SW480 (cell line): ENCODE results near the gene CEACAM19.
"Not testable (repeated sequence)": the region's sequence is repeated elsewhere in the genome, so short reads cannot be mapped to it uniquely, and the experiment has no call there.

ENCODE experiments used
- DNase-seq: peaks from one replicate; pipeline ENCODE4 v3.0.0-alpha.2; 2016; ENCODE audit warnings: low spot score

CEACAM19 gene, protein sequence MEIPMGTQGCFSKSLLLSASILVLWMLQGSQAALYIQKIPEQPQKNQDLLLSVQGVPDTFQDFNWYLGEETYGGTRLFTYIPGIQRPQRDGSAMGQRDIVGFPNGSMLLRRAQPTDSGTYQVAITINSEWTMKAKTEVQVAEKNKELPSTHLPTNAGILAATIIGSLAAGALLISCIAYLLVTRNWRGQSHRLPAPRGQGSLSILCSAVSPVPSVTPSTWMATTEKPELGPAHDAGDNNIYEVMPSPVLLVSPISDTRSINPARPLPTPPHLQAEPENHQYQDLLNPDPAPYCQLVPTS

DNA sequence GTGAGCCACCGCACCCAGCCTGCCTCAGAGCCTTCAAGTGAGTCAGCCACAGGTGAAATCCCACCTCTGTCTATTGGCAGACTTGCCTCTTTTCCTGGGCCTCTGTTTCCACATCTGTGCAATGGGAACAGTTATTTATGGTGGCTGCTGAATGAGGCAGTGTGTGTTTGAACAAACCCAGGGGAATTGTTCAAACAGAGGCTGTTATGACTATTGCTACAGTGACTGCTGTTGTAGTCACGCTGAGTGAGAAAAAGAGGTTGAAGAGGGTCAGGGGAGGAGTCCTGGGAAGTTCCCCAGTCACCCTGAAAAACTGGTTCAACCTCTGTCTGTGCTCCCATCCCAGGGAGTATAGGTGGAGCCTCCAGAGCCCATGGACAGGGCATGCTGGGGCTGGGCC lies at the start of gene CEACAM19:
Gene CEACAM19, plus strand, starts transcription at position 83 of the 400 bp plus-strand sequence. CDS start 450 bp downstream, outside the sequence.
- DNase-seq: no peak

DNA sequence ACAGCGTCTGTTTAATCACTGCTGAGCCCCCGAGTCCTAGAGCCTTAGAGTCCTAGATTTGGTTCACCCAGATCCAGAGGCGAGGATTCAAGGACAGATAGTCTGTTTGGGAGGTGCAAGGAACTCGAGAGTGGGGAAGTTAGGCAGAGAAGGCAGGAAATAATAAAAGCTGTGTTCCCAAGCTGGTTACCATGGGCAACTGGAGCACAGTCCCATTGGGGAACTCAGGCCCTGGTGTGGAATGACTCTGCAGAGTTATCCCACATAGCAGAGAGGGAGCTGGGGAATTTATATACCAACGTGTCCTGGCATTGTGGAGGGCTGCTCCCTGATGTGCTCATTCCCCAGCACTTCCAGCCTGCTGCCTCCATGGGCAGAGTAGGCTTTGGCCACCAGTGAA lies 48.2 kb upstream of the CEACAM19 start:
- DNase-seq: no peak

DNA sequence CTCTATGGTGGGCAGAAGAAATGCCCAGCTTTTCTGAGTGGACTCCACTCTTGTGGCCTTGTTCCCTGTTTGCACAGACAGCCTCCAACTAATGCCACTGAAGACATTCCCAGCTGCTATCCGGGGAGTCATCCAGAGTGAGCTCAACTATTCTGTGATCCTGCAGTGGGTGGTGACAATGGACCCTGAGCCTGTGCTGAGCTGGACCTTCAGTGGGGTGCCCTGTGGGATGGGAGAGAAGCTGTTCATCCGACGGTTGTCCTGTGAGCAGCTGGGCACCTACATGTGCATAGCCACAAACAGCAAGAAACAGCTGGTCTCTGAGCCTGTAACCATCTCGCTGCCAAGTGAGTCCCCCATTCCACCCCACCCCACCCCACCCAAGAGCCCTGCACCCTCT lies 47.7 kb upstream of the CEACAM19 start:
- DNase-seq: no peak

DNA sequence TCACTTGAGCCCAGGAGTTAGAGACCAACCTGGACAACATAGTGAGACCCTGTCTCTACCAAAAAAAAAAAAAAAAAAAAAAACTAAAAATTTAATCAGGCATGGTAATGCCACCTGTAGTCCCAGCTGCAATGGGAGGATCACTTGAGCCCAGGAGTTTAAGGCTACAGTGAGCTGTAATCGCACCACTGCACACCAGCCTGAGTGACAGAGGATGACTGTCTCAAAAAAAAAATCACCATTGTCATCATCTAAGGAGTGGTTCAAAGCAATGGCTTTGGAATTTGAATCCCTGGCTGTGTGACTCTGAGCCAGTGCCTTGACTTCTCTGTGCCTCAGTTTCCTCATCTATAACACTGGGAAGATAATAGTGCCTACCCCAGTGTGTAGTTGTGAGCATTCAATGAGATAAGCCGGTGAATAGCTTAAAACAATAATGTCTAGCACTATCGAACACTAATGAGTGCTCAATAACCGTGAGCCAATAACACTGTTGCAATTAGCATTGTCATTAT lies 46.4 kb upstream of the CEACAM19 start:
- DNase-seq: no peak

DNA sequence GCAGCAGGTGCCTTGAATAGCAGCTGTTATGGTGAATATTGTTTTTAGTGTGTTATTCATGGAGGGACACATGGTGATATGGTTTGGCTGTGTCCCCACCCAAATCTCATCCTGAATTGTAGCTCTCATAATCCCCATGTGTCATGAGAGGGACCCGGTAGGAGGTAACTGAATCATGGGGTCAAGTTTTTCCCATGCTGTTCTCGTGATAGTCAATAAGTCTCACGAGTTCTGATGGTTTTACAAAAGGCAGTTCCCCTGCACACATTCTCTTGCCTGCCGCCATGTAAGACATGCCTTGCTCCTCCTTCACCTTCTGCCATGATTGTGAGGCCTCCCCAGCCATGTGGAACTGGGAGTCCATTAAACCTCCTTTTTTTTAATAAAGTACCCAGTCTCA lies 45.6 kb upstream of the CEACAM19 start:
- DNase-seq: not testable (repeated sequence)

DNA sequence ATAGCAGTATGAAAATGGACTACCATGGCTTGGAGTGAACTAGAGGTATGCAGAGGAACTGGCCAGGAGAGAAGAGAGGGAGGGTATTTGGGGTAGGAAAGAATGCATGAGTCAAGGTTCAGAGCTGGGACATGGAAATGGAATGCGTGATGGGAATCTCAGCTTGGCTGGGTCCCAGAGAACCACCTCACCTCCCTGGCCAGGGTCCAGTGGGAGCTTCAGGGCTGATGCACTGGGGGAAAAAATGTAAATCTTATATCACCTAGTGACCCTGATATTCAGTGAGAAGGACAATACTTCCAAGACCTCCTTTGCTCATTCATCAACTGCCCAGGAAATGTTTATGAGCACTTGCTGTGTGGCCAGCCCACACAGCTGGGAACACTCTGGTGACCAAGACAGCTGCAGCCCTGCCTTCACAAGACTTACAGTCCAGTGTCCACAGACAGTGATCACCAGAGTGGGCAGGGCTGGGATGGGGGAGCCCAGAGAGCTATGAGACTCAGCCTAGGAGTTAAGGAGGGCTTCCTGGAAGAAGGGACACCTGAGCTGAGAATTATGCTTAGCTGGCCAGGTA lies 45.1 kb upstream of the CEACAM19 start:
- DNase-seq: peak; percentile 63

DNA sequence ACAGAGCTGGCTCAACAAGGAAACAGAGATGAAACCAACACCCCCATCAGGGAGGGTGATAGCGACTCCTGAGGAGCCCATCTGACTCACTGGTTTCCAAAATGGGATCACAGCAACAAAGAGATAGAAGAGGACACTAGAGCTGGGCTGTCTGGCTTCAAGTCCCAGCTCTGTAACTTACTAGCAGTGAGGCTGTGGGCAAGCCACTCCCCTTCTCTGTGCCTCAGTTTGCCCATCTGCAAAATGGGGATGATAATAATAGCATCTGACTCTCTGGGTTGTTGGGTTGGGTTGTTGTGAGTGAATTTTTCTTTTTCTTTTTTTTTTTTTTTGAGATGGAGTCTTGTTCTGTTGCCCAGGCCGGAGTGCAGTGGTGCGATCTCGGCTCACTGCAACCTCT lies 43.7 kb upstream of the CEACAM19 start:
- no peak for DNase-seq

DNA sequence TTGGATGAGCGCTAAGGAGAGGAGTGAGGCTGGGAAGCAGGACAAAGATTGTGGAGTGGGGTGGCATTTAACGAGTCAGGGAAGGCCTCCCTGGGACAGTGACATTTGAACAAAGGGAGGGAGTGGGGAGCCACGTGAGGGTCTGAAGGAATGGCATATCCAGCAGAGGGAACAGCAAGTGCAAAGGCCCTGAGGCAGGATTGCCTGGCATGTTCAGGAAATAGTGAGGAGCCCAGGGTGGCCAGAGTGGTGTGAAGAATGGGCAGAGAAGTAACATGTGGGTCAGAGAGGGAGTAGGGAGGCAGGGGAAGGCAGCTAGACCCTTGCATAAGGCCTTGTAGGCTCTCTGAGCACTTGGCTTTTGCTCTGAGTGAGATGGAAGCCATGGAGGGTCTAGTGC lies 42.5 kb upstream of the CEACAM19 start:
- DNase-seq: no peak

DNA sequence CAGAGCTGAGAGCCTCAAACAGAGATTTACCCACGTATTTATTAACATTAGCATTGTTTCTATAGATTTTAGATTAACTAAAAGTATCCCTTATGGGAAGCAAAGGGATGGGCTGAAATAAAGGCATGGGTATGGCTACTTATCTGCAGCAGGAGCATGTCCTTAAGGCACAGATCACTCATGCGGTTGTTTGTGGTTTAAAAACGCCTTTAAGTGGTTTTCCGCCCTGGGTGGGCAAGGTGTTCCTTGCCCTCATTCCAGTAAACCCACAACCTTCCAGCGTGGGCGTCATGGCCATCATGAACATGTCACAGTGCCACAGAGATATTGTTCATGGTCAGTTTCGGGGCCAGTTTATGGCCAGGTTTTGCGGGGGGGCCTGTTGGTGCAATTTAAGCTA lies 39.7 kb upstream of the CEACAM19 start:
- DNase-seq: peak; percentile 83

DNA sequence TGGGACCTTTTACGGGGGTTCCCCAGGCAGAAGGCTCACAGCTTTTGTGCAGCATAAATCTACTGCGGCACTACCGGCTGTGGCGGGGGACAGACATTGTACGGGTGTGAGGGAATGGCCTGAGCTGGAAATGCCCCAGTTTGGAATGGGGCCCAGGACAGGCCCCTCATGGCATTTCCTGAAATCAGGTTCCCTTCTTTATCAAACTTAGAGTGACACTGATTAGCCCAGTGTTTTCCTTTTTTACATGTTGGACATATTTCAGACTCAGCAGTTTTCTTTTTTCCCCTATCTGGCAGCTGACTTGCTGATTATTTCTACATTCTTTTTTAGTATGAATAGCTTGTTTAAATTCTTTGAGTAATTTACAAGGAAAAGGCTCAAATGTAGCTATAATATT lies 37.2 kb upstream of the CEACAM19 start:
- not testable (repeated sequence) for DNase-seq

DNA sequence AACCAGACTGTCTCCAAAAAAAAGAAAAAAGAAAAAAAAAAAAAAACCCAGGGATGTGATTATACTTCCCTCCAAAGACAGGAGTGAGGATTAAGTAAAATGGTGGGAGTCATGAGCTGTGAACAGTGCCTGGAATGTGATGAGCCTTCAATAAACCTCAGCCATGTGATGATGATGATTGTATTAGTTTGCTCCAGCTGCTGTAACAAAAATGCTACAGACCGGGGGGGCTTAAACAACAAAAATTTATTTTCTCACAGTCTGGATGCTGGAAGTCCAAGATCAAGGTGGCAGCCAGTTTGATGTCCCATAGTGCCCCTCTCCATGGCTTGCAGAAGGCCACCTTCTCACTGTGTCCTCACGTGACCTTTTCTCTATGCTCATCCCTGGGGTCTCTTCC lies 36.5 kb upstream of the CEACAM19 start:
- no peak for DNase-seq

DNA sequence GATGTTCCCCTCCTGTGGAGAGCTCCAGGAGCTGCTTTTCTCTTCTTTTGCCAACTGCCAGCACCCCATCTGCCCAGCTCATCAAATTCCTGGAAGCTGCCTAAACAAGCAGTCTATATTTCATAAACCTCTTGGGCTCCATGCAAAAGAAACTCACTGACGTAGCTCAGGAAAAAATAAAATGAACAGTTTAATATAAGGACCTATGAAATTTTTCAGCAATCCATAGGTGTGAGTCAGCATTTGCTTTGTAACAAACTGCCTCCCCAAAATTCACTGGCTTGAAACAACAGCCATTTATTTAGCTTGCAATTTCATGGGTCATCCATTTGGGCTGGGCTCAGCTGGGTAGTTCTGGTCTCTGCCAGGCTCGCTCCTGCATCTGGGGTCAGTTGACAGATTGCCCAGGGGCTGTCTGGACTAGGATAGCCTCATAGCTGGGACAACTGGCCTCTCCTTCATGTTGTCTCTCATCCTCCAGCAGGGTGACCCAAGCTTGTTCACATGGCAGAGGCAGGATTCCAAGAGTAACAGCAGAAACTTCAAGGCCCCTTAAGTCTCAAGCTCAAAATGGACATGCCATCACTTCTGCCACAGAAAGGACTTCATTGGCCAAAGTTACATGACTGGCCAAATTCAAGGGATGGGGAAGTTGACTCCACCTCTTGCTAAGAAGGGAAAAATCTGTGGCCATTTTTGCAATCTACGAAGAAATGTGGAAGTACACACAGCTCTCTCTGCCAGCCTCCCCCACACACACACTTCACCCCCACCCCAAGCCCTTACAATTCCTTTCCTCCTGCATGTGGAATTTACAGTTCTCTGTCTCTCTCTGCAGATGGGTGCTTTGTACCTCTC lies 35.5 kb upstream of the CEACAM19 start:
- DNase-seq: no peak

DNA sequence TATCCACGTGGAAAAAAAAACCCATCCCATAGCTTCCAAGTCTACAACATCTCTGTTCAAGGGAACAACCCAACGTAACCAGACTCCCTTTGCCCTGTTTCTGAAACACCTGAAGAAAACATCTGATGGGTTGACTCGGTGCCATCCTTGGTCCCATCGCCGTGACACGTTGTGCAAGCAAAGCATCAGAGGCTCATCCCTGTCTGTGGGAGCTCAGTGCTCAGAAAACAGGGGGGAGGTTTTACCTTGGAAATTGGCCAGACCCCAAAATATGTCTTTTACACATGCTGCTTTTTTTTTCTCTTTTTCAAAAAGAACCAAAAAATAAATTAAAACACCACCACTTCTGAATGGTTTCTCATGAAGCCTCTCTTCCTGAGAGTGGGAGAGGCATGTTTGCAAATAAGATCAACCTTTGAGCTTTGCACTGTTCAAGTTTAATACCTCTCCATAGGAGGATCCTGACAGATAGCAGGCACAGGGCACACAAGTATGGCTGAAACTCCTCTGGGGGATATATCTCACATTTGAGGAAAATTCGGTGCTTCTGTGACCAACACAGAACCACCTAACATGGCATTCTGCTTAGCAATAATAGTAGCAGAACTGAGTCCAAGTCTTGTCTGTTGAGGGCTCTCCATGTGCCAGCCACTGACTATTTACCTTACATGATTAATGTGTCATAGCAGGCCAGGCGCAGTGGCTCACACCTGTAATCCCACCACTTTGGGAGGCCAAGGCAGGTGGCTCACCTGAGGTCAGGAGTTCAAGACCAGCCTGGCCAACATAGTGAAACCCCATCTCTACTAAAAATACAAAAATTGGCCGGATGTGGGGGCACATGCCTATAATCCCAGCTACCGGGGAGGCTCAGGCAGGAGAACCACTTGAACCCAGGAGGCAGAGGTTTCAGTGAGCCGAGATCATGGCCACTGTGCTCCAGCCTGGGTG lies 34.6 kb upstream of the CEACAM19 start:
- no peak for DNase-seq

DNA sequence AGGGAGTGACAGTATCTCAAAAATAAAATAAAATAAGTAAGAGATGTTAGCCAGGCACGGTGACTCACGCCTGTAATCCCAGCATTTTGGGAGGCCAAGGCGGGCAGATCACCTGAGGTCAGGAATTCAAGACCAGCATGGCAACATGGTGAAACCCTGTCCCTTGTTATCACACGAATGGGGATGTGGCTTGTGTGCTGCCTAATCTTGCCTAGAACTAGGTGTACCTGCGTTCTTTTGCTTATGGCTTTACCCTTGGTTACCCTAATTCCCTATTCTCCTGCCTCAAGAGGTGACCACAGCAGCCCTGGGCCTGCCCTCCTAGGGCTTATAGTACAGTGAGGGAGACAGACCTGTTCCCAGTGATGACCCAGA lies 33.9 kb upstream of the CEACAM19 start:
- no peak for DNase-seq

DNA sequence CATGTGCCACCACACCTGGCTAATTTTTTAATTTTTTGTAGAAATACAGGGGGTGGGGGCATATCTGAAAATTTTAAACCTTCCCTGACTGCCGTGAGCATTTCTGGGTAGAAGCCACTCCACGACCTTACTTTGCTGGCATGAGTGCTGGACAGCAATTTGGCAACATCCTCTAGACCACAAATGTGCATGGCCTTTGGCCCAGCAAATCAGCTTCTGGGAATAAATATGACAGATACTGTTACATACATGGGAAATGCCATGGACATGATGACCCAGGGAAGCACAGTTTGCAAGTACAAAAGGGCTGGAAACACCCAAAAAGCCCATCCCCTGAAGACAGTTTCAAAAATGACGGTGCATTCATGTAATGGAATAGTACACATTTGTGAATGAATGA lies 30.8 kb upstream of the CEACAM19 start:
- DNase-seq: no peak

DNA sequence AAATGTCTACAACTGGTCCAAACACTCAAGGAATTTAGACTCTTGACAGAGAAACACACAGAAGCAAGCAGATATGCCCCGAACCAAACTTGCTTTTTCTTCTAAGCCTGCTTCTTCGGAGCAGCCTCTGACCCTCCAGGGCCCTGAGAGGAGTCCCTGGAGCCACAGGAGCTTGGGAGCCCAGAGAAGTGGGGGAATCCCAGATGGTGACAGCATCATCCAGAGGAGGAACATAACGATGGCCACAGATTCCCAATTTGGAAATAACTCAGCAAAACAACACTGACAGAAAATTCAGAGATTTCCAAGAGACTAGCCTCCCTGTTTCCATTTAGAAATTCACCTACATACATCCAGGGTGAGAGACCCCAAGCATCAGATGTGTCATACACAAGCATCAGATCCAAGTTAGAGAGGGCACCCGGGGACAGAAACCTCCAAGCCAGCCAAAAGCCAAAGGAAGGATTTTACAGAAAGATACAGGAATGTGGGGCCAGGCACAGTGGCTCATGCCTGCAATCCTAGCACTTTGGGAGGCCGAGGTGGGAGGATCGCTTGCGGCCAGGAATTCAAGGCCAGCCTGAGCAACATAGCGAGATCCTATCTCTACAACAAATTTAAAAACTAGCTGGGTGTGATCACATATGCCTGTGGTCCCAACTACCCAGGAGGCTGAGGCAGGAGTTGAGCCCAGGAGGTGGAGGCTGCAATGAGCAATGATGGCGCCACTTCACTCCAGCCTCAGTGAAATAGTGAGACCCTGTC lies 29.6 kb upstream of the CEACAM19 start:
- DNase-seq: no peak

DNA sequence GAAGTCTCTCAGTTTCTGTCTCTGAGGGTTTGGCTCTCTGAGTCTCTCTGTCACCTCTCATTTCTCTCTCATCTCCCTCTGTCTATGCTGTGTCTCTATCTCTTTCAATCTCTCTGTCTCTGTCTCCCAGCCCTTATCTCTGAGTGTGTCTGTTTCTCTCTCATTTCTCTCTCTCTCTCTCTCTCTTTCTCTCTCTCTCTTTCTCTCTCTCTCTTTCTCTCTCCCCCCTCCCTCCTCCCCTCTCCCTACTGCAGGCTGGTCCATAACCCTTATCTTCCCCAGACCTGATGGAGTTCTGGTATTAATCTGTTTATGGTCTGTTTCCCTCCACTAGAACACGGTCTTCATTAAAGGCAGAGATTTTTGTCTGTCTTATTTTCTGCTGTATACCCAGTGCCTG lies 28.9 kb upstream of the CEACAM19 start:
- no peak for DNase-seq

DNA sequence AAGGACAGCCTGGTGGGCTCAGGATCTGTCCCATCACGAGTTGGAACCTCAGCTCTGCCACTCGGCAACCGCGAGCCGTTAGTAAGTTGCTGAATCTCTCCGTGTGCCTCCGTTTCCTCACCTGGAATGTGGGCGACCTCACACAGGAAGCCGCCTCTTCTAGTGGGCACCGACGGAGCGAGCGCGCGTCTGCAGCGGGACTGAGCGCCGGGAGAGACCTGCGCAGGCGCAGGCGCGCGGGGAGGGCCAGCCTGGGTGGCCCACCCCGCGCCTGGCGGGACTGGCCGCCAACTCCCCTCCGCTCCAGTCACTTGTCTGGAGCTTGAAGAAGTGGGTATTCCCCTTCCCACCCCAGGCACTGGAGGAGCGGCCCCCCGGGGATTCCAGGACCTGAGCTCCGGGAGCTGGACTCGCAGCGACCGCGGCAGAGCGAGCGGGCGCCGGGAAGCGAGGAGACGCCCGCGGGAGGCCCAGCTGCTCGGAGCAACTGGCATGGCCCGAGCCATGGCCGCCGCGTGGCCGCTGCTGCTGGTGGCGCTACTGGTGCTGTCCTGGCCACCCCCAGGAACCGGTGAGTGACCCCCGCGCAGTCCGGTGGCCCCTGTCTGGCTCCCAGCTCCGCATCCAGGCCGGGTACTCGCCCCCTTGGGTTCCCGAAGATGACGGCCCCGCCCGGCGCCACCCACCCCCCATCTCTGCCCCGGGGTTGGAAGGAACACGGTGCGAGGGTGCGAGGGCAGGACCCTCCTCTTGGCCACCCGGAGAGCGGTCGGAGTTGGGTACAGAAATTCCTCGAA lies 27.5 kb upstream of the CEACAM19 start, which contains the start of gene PVR:
Gene PVR, plus strand, starts transcription at position 306 of the 797 bp plus-strand sequence. Its CDS starts 187 bp downstream, at position 493.
- DNase-seq: peak; percentile 83

DNA sequence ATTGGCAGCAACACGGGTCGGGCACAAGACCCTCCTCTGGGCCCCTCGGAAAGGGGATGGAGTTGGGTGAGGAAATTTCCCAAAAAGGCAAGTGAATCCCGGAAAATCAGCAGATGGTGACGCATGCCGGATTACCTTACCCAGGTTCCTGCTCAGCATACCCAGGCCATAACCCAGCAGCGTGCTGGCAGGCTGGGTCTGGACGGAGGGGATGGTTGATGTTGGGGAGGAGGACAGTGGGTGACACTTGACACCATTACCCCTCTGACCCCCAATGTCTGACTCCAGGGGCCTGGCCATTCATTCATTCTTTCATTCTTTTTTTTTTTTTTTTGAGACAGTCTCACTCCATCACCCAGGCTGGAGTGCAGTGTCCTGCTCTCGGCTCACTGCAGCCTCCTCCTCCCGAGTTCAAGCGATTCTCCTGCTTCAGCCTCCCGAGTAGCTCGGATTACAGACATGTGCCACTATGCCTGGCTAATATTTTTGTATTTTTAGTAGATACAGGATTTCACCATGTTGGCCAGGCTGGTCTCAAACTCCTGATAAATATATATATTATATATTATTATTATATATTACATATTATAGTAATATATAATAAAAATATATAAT lies 26.8 kb upstream of the CEACAM19 start:
- DNase-seq: peak; percentile 64
